Erythroblast (primary cell): ENCODE measurements around the gene CPSF4.
A peak's percentile ranks its signal among the peaks of the same experiment; 100 is the strongest.

Experiments
- DNase-seq, 2 experiments: peaks; one replicate each; lab custom pipeline; 2025; lab: John Stamatoyannopoulos, UW
- GATA1 ChIP-seq: IDR thresholded peaks from 2 replicates; pipeline ENCODE4 v1.6.1; 2011; ENCODE audit warnings: low read depth, mild to moderate bottlenecking, control low read depth, low read length, moderate library complexity
- POLR2A ChIP-seq: IDR thresholded peaks from 2 replicates; pipeline ENCODE4 v1.6.1; 2011; ENCODE audit warnings: mild to moderate bottlenecking, low read length

The CPSF4 gene

DNA sequence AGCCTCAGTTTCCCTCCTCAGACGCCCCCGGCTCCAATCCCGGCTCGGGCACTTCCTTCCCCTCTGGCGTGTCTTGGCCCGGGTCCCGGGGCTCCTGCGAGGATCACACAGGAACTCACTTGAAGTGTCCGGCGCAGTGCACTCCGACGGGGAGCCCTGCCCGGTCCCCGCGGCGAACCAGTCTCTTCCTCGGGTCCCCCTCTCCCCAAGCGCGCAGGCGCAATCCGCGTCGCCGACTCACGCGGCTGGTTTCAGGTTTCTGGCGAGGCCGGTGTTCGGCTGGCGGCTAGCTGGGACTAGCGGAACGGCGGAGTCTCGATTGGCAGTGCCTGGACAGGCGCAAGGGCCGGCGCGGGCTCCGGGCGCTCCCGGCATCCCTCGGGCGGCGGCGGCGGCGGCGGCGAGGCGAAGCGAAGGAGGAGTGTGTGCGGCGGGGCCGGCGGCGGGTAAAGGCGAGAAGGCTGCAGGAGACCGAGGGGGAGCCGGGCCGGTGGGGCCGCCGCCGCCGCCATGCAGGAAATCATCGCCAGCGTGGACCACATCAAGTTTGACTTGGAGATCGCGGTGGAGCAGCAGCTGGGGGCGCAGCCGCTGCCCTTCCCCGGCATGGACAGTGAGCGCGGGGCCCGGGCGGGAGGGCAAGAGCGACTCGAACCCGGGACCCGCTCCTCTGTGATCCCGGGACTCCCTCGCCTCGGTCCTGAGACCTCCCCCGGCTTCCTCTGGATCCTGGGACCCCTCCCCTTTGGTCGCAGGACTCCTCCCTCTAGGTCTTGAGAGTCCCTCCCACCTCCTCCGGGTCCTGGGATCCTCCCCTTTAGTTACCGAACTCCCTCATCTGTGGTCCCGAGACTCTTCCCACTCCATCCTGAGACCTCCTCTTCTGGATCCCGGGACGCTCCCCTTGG lies at the start of gene CPSF4, which contains the start of gene PTCD1:
Gene CPSF4 (plus strand): TSS at position 371 of the 908 bp plus-strand sequence. CDS start 140 bp downstream, at position 511.
Gene PTCD1 (minus strand): TSS at position 226 of the 908 bp plus-strand sequence. CDS start 3,556 bp downstream, outside the sequence.
- DNase-seq: peak; percentile 95 to 96
- TF ChIP-seq GATA1 (no peak), POLR2A (peak; percentile 59)

DNA sequence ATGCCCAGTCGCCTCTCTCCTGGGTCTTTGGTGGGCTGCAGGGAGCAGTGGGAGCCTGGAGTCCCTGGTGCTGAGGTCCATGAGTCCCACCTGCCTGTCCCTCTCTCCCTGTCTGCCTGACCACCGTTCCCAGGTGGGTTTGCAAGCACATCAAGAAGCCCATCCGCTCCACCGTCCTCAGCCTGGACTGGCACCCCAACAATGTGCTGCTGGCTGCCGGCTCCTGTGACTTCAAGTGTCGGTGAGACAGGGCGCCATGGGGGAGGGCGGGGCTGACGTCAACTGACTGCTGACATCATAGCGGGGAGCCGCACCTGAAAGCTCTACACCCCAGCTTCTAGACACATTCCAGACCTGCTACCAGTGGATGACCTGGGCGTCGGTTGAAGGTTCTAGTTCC lies 49.0 kb upstream of the CPSF4 start:
- TF ChIP-seq POLR2A (no peak), GATA1 (no peak)
- DNase-seq: no peak

DNA sequence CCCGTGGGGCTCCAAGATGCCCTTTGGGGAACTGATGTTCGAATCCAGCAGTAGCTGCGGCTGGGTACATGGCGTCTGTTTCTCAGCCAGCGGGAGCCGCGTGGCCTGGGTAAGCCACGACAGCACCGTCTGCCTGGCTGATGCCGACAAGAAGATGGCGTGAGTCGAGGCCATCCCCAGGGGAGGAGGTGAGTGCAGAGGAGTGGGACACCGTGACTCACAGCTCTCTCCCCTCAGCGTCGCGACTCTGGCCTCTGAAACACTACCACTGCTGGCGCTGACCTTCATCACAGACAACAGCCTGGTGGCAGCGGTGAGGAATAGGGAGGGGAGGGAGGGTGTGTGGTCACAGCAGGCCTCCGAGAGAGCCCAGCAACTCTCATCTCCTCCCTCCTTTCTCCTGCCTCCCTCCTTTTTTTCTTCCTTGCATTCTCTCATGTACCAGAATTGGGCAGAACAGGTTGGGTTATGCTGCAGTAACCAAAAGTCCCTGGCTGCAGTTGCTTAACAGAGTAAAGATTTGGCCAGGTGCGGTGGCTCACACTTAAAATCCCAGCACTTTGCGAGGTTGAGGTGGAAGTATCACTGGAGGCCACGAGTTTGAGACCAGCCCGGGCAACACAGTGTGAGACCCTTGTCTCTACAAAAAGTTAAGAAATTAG lies 47.7 kb upstream of the CPSF4 start:
- no peak for TF ChIP-seq POLR2A
- TF ChIP-seq GATA1: no peak
- no peak for DNase-seq

DNA sequence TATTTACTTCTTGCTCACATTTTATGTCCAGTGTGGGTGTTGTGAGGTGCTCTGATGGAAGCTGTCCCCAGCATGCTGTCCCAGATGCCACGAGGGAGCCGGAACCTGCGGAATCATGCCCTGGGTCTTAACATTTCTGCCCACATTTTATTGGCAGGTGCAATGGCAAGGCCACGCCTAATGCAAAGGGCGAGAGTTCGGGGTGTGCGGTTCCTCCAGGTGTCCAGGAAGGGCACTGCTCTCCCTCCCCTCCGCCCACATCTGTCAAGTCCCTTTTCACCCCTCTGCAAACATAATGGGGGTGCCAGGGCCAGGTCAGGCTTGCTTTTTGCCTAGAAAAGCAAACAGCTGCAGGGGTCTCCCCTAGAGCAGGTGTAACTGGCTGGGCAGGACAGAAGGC lies 46.7 kb upstream of the CPSF4 start:
- DNase-seq: no peak
- TF ChIP-seq GATA1: no peak
- TF ChIP-seq POLR2A: no peak

DNA sequence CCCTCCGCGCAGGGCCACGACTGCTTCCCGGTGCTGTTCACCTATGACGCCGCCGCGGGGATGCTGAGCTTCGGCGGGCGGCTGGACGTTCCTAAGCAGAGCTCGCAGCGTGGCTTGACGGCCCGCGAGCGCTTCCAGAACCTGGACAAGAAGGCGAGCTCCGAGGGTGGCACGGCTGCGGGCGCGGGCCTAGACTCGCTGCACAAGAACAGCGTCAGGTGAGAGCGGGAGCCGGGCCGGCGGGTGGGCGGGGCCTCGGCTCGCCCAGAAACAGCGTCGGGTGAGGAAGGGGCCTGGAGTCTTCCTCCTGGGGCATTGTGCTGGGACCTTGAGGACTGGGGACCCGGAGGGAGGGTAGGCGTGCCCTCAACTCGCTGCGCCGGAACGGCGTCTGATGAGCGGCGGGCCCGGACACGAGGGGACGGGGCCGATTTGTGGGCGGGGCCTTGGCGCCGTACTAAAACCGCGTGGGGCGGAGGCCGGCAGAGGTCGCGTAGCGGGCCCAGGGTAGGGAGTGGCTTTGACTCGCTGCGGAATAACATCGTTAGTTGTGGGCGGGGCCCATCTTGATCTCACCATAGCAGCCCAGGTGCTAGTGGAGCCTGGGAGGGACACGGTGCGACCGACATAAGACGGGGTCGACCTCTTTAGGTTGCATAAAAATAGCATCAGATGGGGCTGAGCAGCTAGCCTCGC lies 45.9 kb upstream of the CPSF4 start:
- no peak for TF ChIP-seq GATA1
- TF ChIP-seq POLR2A: no peak
- DNase-seq: peak; percentile 77 to 81

DNA sequence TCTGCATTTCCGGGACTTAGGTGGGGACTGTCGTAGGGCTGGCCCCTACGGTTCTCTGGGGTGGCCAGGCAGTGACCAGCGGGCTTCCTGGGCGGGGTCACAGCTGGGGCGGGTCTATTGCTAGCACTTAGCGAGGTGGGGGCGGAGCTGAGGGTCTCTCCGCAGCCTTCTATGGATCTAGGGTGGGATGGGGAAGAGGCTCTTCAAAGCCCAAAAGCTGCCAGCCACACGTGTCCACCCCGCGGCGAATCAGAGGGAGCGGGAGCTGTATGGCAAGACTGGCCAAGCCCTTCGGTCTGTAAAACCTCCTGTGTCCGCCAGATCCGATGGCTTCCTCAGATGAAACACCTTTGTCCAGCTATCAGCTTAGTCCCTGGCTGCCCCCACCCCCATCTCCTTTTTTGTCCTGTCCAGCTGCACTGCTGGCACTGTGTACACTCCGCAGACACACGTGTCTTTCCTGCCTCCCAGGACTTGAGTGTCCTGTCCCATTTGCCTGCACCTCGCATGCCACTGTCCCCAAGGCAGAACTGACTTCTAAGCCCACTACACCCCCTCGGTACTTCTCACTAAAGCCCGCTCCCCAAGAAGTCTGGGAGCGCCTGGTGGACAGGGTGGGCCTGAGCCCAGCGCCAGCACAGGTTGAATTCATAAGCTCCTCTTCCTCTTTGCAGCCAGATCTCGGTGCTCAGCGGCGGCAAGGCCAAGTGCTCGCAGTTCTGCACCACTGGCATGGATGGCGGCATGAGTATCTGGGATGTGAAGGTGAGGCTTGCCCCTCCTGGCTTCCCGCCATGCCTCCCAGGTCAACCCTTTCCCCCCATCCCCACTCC lies 45.2 kb upstream of the CPSF4 start:
- no peak for DNase-seq
- TF ChIP-seq POLR2A (no peak), GATA1 (no peak)

DNA sequence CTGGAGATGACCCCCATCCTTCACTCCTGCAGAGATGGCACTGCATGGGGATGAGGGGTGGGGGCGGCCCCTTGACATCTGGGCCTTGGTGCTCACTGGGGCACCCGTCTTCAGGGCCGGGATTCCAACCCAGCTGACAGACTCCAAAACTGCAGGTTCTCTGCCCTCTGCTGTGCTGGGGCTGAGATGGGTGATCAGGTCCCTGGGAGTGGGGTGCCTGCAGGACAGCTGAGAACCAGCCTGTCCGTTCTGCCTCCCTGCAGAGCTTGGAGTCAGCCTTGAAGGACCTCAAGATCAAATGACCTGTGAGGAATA lies 44.6 kb upstream of the CPSF4 start:
- no peak for DNase-seq
- no peak for TF ChIP-seq GATA1
- no peak for TF ChIP-seq POLR2A

DNA sequence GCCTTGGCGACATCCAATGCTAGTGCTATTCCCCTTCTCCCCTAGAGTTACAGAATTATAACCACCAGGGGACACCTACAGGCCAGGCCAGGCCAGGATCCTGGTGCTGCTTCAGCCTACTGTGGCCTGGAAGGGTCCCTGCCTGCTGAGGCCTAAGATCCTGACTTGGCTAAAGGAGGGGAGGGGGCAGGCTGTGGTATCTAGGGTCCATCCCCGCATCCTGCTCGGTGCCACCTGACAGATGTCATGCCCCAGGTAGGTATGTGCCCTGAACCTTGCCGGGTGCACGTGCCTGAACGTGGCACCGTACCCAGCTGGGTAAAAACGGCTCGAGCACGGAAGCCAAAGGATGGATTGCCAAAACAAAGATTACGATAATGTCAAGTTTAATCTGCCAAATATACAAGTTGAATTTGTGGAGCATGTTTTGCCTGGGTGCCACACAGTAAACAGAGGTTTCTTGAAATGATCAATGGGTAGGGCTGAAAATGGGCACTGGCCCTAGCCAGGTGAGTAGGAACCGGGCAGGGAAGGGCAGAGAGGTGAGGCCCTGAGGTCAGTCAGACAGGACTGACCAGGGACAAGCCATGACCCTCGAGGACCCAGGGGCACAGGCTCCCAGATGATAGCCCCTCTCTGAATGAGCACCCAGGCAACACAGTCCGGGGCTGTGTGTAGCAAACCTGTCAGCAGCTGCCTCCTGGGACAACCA lies 43.0 kb upstream of the CPSF4 start:
- no peak for DNase-seq
- TF ChIP-seq GATA1 (no peak), POLR2A (no peak)

DNA sequence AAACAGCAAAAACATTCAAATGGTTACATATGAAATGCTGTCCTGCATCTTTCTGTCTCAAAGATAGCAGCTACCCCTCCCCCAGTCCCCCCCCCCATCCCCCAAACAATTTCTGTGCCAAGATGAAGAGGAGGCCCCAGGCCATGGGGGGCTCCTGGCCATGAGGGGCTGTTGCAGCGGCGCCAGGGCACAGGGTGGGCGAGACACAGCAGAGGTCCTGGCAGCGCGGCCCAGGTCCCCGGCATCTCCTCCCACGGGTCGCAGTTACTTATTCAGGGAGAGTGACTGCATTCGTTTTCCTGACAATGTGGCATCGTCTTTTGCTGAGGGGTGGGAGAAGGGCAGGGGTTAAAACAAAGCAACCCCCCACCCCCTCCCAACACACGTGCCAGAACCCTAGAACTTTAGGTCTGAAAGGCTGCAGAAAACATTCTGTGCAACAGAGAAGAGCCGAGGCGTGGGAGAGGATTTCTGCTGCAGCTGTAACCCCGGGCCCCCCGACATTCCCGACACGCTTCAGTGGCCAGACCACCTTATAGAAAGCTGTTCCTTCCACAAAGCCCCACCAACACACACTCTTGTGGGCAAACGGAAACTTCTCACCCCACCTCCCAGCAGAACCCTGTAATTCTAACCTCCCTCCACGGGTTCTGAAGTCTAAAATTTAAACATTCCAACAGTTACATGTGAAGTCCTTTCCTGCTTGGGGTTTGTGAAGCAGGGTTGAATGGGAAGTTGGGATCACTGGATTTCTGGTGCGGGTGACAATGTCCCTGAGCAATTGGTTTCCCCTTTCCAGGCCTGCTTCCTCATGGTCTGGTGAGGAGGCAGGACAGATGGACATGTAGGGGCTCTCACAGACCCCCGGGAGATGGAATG lies 42.1 kb upstream of the CPSF4 start:
- TF ChIP-seq POLR2A: no peak
- no peak for TF ChIP-seq GATA1
- DNase-seq: no peak

DNA sequence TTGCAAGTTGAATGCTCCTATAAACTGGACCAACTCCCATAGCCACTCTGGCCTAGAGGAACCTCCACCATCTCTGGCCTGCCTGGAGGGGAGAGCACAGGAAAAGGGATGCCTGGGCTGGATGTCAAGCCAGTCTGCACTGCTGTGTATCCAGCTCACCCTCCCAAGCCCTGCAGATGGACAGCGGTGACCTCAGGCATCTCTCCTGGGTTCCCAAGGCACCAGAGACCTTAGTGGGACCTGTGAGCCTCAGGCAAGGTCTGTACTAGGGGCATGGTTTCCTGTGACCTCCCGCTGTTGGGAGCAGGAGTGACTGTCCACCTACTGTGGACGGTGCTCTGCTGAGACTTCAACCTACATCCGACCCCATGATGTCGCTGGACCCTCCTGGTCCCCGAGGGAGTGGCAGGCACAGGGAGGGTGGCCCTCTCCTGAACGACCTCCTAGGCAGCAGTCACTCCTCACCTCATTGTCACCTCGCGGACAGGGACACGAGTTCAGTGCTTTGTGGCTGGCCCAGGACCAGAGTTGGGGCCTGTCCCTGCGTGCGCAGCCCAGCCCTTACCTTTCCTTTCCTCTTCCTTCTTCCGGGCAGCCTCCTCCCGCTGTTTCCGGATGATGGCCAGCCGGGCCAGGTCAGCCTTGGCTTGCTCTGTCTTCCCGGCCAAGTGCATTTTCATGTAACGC lies 41.3 kb upstream of the CPSF4 start:
- TF ChIP-seq GATA1 (no peak), POLR2A (no peak)
- no peak for DNase-seq

DNA sequence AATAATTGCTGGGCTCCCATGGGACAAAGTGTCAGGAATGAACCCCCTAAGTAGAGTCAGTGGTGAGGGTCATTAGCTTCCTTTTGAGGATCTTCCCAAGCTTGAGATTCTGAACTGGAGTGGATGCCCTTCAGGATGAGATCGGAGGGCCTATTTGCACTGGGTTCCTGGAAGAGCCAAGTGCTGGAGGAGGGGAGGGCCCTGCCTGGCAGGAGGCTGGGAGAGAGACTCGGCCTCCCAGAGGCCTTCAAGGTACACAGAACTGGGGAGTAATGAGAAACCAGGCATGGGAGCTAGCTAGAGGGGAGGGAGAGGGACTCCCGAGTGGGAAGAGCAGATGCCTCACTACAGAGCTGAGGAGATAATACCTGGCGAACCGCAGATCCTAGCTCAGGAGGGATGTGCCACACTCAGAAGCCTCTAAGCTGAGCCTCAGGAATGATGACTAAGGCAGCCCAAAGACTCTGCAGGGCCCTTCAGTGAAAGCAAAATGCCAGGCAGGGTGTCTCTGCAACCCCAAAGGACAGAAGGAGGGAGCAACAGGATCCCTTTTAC lies 39.8 kb upstream of the CPSF4 start:
- no peak for DNase-seq
- TF ChIP-seq POLR2A (no peak), GATA1 (no peak)
